ENCODE results near the gene ZNF768.

- TF ChIP-seq POLR2AphosphoS5 (IDR thresholded peaks at IDR 0.05) (no peak), CTCF (IDR thresholded peaks at IDR 0.05) (no peak), EP300 (IDR thresholded peaks at IDR 0.05) (no peak)
These were observed 31.3 kb upstream of the ZNF768 start for GRCh38 chr16:30557707-30557956.
